SK-N-DZ (cell line): Measurements from ENCODE around the gene HDAC4.

ENCODE experiments used
- DNase-seq: peaks from one replicate; pipeline ENCODE4 v3.0.0-alpha.2; 2015; ENCODE audit warnings: low spot score

Gene HDAC4

GRCh38 chr2:239398521-239398921 lies 2.3 kb downstream of the HDAC4 start:
- DNase-seq, result no peak

- no peak for DNase-seq
Measured at GRCh38 chr2:239397931-239398471, 2.8 kb downstream of the HDAC4 start.

- DNase-seq, result no peak
Measured at GRCh38 chr2:239396881-239397681, 3.7 kb downstream of the HDAC4 start.

GRCh38 chr2:239395524-239395923 lies 5.3 kb downstream of the HDAC4 start:
- DNase-seq, result no peak

- DNase-seq, result no peak
Measured at GRCh38 chr2:239394978-239395377, 5.8 kb downstream of the HDAC4 start.

GRCh38 chr2:239394346-239394945 lies 6.4 kb downstream of the HDAC4 start:
- no peak for DNase-seq

GRCh38 chr2:239393941-239394340 lies 6.9 kb downstream of the HDAC4 start:
- DNase-seq, result no peak

- no peak for DNase-seq
Measured at GRCh38 chr2:239393388-239393940, 7.4 kb downstream of the HDAC4 start.

GRCh38 chr2:239392688-239393387 lies 8.0 kb downstream of the HDAC4 start:
- DNase-seq, result no peak

- no peak for DNase-seq
Measured at GRCh38 chr2:239392072-239392357, 8.8 kb downstream of the HDAC4 start.

GRCh38 chr2:239391286-239392071 lies 9.3 kb downstream of the HDAC4 start:
- no peak for DNase-seq

GRCh38 chr2:239390546-239391285 lies 10.1 kb downstream of the HDAC4 start:
- no peak for DNase-seq

GRCh38 chr2:239389414-239390329 lies 11.1 kb downstream of the HDAC4 start:
- no peak for DNase-seq

- DNase-seq, result no peak
Measured at GRCh38 chr2:239388236-239389151, 12.3 kb downstream of the HDAC4 start.

- no peak for DNase-seq
Measured at GRCh38 chr2:239387811-239388210, 13.0 kb downstream of the HDAC4 start.

- DNase-seq, result no peak
Measured at GRCh38 chr2:239386872-239387445, 13.9 kb downstream of the HDAC4 start.

- DNase-seq, result no peak
Measured at GRCh38 chr2:239386001-239386670, 14.7 kb downstream of the HDAC4 start.
